GM21526 (cell line): ENCODE measurements around the gene NPLOC4.
"Not testable (repeated sequence)": the region's sequence is repeated elsewhere in the genome, so short reads cannot be mapped to it uniquely, and the experiment has no call there.

Source experiments
- ATAC-seq: cut with Tn5 transposase; IDR thresholded peaks from one replicate; pipeline ENCODE4 v1.9.1; 2021; ENCODE audit warnings: moderate library complexity; ENCODE audit not compliant: unreplicated experiment, low FRiP score

NPLOC4 gene

DNA sequence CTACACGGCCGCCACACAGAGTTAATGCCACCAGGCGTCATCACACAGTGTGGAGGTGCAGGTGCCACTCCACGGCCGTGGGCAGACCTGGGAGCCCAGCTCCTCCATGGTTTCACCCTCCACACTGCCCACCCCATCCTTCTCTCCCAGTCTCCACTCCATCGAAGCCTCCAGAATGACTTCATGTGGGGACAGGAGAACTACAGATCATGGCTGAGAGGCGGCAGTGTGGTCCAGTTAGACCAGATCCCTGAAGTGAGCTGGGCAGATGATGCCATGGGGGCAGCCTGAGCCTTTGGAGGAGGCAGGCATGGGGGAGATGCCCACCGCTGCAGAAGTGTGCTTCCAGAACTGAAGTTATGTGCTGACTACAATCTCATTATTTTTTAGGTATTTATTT is 46.8 kb downstream of the NPLOC4 start:
- ATAC-seq = no peak

GRCh38 chr17:81589612-81590011 is 47.3 kb downstream of the NPLOC4 start:
- no peak for ATAC-seq

DNA sequence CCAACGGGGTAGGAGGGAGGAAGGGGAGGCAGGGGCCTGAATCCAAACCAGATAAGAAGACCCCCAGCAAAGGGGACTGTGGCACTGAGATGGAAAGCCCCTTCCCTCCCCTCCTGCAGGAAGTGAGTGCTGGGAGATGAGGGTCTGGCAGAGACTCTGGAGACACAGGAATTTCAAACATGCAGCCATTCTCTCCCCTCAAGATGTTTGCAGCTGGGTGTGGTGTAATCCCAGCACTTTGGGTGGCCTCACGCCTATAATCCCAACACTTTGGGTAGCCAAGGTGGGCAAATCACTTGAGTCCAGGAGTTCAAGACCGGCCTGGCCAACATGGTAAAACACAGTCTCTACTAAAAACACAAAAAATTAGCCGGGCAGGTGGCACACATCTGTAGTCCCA is 50.8 kb downstream of the NPLOC4 start:
- ATAC-seq = no peak

GRCh38 chr17:81584771-81585170 is 52.1 kb downstream of the NPLOC4 start:
- ATAC-seq = not testable (repeated sequence)

DNA sequence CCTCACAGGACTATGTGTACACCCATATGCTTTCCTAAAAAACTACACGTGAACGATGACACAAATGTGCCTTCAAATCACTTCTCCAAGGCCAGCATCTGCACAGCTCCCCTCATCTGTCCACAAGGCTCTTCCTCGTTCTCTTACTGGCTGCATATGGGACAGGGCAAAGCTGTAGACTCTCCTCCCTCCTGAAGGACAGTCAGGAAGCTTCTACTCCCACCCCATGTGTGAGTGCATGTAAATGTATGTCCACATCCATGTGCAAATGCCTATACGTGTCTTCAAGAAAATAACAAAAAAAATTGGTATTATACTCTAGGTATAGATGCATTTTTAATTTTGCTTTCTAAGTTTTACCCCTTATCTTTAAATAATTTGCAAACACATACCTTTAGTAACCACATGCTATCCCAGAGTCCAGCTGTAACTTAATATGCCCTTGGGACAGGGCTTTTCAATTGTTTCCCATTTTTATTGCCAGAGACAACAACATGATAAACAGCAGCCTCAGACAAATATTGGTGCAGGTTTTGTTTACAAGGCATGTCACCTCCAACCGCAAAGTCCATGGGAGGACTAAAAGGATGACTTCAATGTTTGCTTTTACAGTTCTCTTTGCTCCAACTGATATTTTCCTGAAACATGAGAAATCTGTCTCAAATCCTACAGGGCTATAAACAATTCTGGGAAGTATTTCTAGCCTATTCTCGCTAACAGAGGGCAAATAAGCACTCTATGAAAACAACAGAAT is 53.1 kb downstream of the NPLOC4 start:
- ATAC-seq = no peak

- no peak for ATAC-seq
Measured at GRCh38 chr17:81582749-81583148, 54.2 kb downstream of the NPLOC4 start.

- no peak for ATAC-seq
Measured at GRCh38 chr17:81582341-81582740, 54.6 kb downstream of the NPLOC4 start.

DNA sequence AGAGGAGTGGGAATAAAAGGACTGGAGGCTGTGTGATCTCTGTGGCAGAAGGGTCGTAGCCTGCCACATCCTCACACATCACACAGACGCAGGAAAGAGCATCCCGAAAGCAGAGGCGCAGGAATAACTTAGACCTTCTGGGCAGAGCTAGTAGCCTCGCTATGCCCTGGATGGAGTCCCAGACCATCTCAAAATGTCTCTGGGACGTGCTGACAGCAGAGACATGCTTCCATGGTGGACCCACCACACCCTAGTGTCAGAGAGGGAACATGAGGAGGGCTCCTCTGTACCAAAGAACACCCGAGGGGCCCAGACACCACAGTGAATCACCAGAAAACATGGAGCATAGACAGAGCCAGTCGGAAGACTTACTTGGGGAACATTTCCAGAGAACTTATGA is 55.2 kb downstream of the NPLOC4 start:
- ATAC-seq = no peak

DNA sequence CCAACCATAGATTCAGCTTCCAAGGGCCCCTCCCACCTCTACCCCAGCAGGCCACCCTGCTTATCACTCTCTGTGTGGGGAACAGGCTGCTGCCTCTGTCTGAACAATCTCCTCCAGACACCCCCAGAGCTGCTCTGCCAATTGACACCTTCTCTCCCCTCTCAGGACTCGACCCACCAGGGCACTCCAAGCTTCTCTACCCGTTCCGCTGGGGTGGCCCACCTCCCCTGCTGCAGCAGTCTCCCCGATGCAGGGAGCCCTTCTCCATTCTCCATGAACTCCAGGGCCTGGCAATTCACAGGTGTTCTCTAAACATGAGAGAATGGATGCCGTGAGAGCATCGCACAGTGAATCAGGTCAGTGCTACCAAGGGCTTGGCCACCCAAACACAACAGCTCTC is 56.4 kb downstream of the NPLOC4 start:
- no peak for ATAC-seq

- no peak for ATAC-seq
Measured at GRCh38 chr17:81579821-81580321, 57.0 kb downstream of the NPLOC4 start.

GRCh38 chr17:81579298-81579697 is 57.6 kb downstream of the NPLOC4 start:
- ATAC-seq = no peak

DNA sequence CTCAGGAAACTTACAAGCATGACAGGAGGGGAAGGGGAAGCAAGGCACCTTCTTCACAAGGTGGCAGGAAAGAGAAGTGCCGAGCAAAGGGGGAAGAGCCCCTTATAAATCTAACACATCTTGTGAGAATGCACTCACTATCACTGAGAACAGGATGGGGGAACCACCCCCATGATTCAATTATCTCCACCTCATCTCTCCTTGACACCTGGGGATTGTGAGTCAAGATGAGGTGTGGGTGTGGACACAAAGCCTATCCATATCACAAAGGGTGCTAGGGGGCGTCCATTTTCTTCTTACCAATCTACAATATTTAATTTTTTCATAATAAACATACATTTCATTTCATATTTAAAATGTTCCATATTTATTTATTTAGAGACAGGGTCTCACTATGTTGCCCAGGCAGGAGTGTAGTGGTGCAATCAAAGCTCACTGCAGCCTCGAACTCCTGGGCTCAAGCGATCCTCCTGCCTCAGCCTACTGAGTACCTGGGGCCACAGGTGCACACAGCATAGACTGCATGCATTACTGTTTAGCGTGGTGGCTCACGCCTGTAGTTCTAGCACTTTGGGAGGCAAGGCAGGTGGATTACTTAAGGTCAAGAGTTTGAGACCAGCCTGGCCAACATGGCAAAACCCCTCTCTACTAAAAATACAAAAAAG is 58.2 kb downstream of the NPLOC4 start:
- ATAC-seq = no peak

- no peak for ATAC-seq
Measured at GRCh38 chr17:81578038-81578441, 58.9 kb downstream of the NPLOC4 start.

- no peak for ATAC-seq
Measured at GRCh38 chr17:81577278-81578000, 59.5 kb downstream of the NPLOC4 start.

DNA sequence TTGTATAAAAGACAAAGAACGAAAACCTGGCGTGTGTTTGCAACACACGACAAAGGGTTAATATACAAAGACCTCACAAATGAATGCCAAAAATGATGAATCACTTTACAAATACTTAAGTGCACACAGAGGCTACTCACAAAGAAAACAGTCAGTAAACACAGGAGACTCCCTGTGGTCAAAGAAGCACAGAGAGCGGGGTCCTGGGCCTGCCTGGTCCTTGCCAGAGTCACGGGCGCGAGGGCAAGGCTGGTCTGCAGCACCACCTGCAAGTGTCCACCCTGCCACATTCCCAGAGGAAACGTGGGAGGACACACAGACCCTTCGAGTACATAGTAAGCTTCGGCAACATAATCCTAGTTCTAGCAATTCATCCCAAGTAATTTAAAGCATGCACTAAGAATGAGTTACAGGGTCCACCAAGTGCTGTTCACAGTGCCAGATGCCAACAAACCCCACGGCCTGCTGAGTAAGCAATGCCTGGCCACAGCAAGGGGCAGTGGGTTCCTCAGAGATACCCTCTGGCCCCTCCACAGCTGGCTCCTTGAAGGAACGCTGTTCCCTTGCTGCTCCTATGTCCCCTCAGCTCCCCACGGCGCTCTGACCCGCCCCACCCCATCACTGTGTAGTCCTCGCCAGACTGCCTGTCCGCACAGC is 60.2 kb downstream of the NPLOC4 start:
- no peak for ATAC-seq

GRCh38 chr17:81575836-81576235 is 61.1 kb downstream of the NPLOC4 start:
- ATAC-seq = no peak

DNA sequence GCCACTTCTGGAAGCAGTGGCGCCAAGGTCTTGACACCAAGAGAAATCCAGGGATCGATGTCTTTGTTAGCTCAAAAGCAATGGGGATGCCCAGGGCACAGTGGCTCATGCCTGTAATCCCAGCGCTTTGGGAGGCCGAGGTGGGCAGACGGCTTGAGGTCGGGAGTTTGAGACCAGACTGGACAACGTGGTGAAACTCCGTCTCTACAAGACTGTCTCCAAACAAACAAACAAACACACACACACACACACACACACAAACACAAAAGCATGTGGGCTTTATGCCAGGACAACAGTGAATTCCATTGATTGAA is 62.3 kb downstream of the NPLOC4 start:
- ATAC-seq = no peak

DNA sequence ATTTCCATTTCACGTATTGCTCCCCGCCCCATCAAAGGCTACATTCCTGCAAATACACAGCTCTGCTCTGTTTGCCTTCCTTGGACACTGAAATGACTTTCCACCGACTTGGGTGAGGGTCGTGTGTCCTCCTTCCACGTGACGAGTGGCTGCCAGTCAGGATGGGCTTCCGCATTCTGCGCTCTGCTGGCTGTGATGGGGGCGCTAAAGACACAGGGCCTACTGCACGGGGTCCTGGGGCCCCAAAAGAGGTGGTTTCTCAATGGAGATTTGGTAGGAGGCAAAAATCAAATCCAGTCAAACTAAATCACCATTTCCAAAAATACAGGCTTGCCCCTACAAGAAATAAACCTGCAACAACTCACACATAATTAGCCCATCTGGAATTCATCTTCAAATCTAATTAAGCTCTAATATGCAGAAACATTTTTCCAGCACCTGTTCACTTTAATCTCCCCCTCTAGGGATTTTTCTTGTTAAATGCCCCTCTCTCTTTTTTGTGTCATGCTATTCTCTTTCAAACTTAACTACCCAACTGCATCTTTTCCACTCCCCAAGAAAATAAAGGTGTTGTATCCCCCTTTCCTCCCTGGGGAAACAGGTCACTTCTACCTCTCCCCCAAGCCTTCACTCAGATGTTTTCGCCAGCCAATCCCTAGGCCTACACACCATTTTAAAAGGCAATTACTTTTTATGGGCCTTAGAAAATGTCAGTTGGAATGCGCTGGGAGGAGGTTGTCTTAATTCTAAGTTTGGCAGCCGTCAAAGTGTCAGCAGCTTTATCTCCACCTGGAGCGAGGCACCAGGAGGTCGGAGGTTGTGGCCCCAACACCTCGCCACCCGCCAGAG is 62.9 kb downstream of the NPLOC4 start:
- no peak for ATAC-seq

- no peak for ATAC-seq
Measured at GRCh38 chr17:81572563-81573168, 64.2 kb downstream of the NPLOC4 start.

DNA sequence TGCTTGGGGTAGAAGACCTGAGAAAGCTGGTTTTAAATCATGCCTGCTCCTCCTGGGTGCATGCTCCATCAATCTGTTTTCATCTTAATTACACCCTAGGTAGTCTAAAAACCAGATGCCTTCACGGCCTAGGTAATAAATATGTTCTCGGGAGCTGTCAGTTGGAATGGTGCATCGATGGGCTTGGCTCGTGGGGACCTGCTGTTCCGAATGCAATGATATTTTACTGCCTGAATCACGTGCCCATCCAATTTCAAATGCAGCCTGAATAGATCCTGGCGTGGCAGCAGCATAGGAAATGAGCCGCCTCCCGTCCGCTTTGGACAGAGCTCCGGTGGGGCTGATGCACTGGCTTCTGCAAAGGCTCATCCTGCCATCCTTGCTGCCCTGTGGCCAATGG is 65.9 kb downstream of the NPLOC4 start:
- ATAC-seq = no peak
